Measurements from ENCODE around the gene TBC1D4.

GRCh38 chr13:75468602-75469001 is 13.4 kb downstream of the TBC1D4 start:
- TF ChIP-seq EZH2 (optimal IDR thresholded peaks at IDR 0.05; ENCODE audit: low read depth, low read length) = no peak
- no peak for TF ChIP-seq CTCF (IDR thresholded peaks at IDR 0.05; ENCODE audit: low read length)
- no peak for TF ChIP-seq EZH2phosphoT487 (IDR thresholded peaks at IDR 0.05; ENCODE audit: low read length)
